Spleen (tissue), 7 donors: ENCODE data around the gene DYNLT2B.

Experiments
- POLR2A ChIP-seq, 3 donors: fragments of 450-650 bp; IDR thresholded peaks; one replicate each; pipeline ENCODE4 v1.5.1; 2017; ENCODE audit warnings: antibody characterized with exemption in 3 of 3, mild to moderate bottlenecking in 1 of 3
- POLR2AphosphoS5 ChIP-seq, 3 donors: sonication (generic); formaldehyde crosslinking; IDR thresholded peaks; one replicate each; pipeline ENCODE4 v1.5.1; 2017; ENCODE audit warnings: antibody characterized with exemption in 3 of 3
- TF ChIP-seq, protein P1 (sequence below), 11 experiments: fragments of 200-600 bp in 7 of 11; fragments of 450-650 bp in 4 of 11; sonication (generic) in 4 of 11; IDR thresholded peaks in 8 of 11; conservative IDR thresholded peaks in 3 of 11; 1 replicate in 7 of 11; 2 replicates in 4 of 11; pipeline versions ENCODE4 v1.4.0 to v1.8.0; 2016 to 2021; ENCODE audit warnings: antibody characterized with exemption in 11 of 11, inconsistent platforms in 4 of 11, mild to moderate bottlenecking in 1 of 11
- donor health status: DM: no; HTN: no; CAD: no; lungs with moderate emphysema.
- donor health status: DM: no; HTN: no; CAD: no.
- donor health status: DM: no; HTN: no; CAD: no.

GRCh38 chr3:196334982-196335381, 16.9 kb upstream of the DYNLT2B start:
- TF ChIP-seq, protein P1, sequence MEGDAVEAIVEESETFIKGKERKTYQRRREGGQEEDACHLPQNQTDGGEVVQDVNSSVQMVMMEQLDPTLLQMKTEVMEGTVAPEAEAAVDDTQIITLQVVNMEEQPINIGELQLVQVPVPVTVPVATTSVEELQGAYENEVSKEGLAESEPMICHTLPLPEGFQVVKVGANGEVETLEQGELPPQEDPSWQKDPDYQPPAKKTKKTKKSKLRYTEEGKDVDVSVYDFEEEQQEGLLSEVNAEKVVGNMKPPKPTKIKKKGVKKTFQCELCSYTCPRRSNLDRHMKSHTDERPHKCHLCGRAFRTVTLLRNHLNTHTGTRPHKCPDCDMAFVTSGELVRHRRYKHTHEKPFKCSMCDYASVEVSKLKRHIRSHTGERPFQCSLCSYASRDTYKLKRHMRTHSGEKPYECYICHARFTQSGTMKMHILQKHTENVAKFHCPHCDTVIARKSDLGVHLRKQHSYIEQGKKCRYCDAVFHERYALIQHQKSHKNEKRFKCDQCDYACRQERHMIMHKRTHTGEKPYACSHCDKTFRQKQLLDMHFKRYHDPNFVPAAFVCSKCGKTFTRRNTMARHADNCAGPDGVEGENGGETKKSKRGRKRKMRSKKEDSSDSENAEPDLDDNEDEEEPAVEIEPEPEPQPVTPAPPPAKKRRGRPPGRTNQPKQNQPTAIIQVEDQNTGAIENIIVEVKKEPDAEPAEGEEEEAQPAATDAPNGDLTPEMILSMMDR (IDR thresholded peaks at IDR 0.05 in 8 of 11, conservative IDR thresholded peaks at IDR 0.05 in 3 of 11) = no peak
- TF ChIP-seq POLR2A (IDR thresholded peaks at IDR 0.05) (no peak), POLR2AphosphoS5 (IDR thresholded peaks at IDR 0.05) (no peak)
